CD1c-positive myeloid dendritic cell (primary cell): ENCODE results near the gene SLC25A26.

Experiments
- DNase-seq: peaks from one replicate; pipeline ENCODE4 v3.0.0-alpha.2; 2016; ENCODE audit errors: extremely low spot score

SLC25A26 gene

GRCh38 chr3:66372681-66373350, 152.0 kb downstream of the SLC25A26 start:
- no peak for DNase-seq

- DNase-seq, result no peak
Observed at GRCh38 chr3:66376568-66376967, 155.8 kb downstream of the SLC25A26 start.

- DNase-seq, result peak; percentile 9
Observed at GRCh38 chr3:66377800-66378199, 157.0 kb downstream of the SLC25A26 start.

- DNase-seq, result peak; percentile 19
Observed at GRCh38 chr3:66378256-66378655, 157.5 kb downstream of the SLC25A26 start.

DNA sequence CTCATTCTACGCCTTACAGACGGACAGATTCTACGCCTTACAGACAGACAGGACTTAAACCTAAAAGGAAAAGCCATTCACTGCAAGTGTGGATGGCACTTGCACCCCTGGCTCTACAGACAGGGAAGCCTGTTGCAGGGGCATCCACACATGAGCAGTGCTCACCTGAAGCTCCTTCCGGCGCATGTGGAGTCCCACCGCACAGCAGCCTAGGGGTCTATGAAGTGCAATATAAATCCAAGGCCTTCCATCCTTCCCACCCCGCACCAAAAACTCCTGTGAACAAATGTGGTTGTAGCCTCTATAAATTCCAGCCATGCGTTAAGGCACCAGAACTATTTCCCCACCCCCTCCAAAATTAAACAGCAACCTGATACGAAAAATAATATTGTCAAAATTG, 158.8 kb downstream of the SLC25A26 start:
- DNase-seq, result no peak

DNA sequence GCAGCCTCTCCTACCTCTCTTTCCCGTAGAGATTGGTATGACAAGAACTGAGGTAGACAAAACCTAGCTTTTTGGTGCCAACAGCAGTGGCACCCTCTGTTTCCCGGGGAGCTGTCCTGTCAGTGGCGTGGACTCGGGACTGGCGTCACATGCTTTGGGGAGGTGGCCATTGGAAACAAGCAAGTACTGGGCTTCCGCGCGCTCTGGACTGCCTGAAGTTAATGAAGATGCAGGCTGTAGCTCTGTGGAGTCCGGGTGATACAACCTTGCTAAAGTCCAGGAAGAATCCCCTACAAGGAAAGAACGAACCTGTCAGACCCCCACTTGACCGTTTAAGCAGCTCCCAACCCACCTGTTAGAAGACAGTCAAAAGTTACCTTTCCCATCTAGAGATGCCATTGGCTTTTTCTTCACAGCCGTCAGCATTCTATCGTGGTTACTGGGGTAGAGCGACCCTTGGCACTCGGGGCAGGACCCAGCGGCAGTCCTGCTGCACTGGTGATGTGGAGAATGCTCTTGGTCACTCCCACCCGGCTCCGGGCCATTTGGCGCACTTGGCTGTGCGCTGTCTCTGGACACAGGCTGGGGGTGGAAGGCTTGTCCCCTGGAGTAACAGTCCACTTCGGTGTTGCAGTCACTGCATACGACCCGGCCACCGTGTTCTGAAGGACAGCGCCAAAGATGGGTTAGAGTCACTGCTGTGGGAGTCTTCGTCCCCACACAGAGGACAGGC, 159.6 kb downstream of the SLC25A26 start:
- DNase-seq, result no peak

DNA sequence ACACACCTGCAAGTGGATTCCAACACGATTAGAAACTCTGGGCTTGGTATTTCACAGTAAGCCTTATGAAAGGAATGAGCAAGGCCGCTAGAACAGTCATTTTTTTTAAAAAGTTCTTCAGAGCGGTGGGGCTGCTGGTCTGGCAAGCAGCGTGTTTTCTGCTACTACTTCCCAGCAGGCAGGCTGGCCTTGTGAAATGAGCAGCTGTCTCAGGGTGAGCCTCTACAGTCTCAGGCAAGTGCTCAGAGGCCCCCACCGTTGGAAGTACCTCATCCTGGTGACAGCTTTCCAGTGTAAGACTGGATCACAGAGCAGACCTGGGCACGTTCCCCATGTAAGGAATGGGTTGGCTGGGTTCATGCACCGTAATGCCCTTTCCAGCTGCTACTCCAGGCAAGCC, 160.8 kb downstream of the SLC25A26 start:
- DNase-seq, result no peak

GRCh38 chr3:66382142-66382541, 161.3 kb downstream of the SLC25A26 start:
- no peak for DNase-seq

- DNase-seq, result no peak
Observed at GRCh38 chr3:66383023-66383422, 162.2 kb downstream of the SLC25A26 start.

DNA sequence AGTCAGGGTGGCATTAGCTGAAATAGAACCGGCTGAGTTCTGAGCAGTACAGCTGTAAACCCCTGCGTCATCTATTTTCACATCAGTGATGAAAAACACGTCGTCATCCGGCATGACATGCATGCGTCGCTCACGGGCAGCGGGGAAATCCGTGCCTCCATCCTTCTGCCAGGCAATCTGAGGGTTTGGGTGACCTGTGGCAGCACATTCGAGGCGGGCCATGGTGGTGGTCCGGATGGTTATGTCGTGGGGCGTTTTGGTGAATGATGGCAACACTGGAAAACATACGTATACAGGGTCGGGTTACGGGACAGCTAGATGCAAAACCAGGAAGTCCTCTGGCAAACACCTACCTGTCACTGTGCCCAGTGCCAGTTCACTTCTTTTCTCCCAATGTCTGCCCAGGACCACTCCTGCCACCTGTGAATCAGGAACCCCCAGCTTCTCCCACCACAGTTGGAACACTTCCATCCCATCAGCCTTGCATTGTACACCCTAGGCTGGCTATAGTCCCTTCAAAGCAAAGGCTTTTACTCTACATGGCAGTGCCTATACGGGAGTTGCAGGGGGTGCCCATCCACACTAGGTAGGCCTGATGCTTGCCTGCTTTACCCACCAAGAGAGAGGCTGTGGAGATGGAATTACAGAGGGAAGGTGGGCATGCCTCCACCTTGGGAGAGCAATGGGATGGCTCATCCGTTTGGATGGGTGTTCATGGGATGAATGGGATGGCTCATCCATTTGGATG, 163.4 kb downstream of the SLC25A26 start:
- no peak for DNase-seq

GRCh38 chr3:66385066-66385465, 164.3 kb downstream of the SLC25A26 start:
- no peak for DNase-seq

- DNase-seq, result no peak
Observed at GRCh38 chr3:66386011-66386924, 165.5 kb downstream of the SLC25A26 start.

DNA sequence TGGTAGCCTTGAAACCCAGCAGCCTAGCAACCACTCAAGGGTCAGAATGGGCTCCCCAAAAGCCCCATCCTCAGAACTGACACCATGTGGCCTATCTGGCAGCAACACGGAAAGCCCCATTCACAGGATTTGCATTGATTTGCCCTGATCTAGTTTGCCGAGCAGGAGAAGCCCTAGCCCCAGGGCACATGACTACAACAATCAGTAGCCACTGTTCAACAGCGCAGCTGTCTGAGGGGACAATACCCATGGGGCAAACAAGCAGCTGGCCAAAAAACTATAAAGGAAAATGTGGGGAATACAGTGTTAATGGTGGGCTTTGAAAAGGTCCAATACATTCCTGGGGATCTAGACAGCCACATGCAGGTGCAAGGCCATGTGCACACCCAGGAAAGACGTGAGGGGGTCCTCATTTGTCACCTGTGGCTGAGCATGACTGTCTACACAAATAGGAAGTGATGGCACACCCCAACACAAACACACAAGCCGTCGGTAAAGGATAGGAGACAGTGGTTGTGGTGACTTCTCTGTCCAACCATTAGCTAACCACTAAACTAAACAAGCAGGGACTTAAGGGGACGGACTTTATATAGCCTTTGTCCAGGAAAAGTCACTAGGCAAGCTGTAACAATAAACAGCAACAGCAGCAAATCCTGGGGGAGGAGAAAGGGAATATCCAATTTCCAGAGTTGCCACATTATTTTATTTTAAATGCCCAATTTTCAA, 166.3 kb downstream of the SLC25A26 start:
- no peak for DNase-seq

DNA sequence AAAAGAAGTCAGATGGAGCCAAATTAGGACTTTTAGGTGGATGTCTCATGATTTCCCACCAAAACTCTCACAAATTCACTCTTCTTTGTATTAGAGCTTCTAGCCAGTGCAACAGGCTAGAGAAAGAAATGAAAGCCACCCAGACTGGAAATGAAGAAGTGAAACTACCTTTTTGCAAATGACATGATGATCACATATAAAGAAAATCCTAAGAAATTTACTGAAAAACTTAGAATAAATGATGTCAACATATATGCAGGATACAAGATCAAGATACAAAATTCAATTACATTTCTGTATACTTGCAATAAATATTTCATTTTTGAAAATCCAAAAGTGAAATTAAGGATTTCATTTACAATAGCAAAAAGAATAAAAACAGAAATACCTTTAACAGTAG, 169.2 kb downstream of the SLC25A26 start:
- peak; percentile 6 for DNase-seq

DNA sequence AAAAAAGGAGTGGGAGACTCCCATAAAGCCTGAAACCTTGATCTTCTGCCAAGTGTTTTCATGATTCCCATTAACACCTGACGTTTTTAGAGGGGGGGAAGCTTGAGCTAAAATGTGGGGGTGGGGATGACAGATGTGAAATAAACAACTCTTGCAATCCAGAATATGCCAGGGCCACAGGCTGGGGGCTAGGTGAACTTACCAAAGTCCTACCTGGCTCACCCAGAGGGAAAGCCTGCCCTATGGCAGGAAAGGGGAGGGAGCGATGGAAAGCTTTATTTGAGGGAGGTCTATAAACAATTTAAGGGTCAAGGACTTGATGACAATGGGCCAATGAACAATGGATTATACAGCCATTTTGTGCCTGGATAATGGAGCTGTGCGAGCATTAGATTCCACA, 171.7 kb downstream of the SLC25A26 start:
- DNase-seq, result no peak

- DNase-seq, result no peak
Observed at GRCh38 chr3:66392966-66393332, 172.1 kb downstream of the SLC25A26 start.

- no peak for DNase-seq
Observed at GRCh38 chr3:66393333-66394005, 172.7 kb downstream of the SLC25A26 start.

GRCh38 chr3:66394019-66394752, 173.4 kb downstream of the SLC25A26 start:
- no peak for DNase-seq

- no peak for DNase-seq
Observed at GRCh38 chr3:66394753-66395249, 174.0 kb downstream of the SLC25A26 start.

GRCh38 chr3:66395635-66396034, 174.8 kb downstream of the SLC25A26 start:
- no peak for DNase-seq
